Lung (tissue), 12 donors: ENCODE results near the gene MUC3A. TPM values are rescaled to one million over a fixed set of nuclear protein-coding genes. Genes with fewer than 3 reads are reported as not detected.

Experiments used
- ATAC-seq: fragments of 200-7000 bp; cut with Tn5 transposase; one replicate; pipeline ENCODE4 v1.9.1; 2020; ENCODE audit warnings: moderate number of reproducible peaks; ENCODE audit not compliant: insufficient read depth, low FRiP score
- DNase-seq, 3 donors: peaks; one replicate each; pipeline ENCODE4 v3.0.0-alpha.2; 2013 to 2017
- H3K27ac ChIP-seq, 2 donors: one replicate each; pipeline ENCODE4 v1.5.1; 2013; ENCODE audit warnings: mild to moderate bottlenecking in 2 of 2, moderate library complexity in 2 of 2, control low read depth in 1 of 2, inconsistent platforms in 1 of 2, low read depth in 1 of 2, low read length in 1 of 2
- H3K27me3 ChIP-seq, 3 donors: one replicate each; pipeline ENCODE4 v1.5.1; 2013; ENCODE audit warnings: low read length in 2 of 3; ENCODE audit not compliant: control insufficient read depth in 3 of 3, insufficient read depth in 3 of 3
- H3K36me3 ChIP-seq, 4 donors: one replicate each; pipeline ENCODE4 v1.5.1; 2013; ENCODE audit warnings: low read length in 4 of 4, mild to moderate bottlenecking in 1 of 4, moderate library complexity in 1 of 4; ENCODE audit not compliant: control insufficient read depth in 4 of 4, insufficient read depth in 4 of 4
- H3K4me1 ChIP-seq, 5 donors: one replicate each; pipeline ENCODE4 v1.5.1; 2013; ENCODE audit warnings: low read length in 5 of 5, mild to moderate bottlenecking in 2 of 5, moderate library complexity in 1 of 5; ENCODE audit not compliant: control insufficient read depth in 5 of 5, insufficient read depth in 5 of 5
- H3K4me3 ChIP-seq: one replicate; pipeline ENCODE4 v1.5.1; 2013; ENCODE audit warnings: mild to moderate bottlenecking, control low read depth, moderate library complexity
- H3K9ac ChIP-seq, 2 donors: one replicate each; pipeline ENCODE4 v1.5.1; 2013; ENCODE audit warnings: low read length in 2 of 2, control low read depth in 1 of 2; ENCODE audit not compliant: insufficient read depth in 1 of 2
- H3K9me3 ChIP-seq, 4 donors: one replicate each; pipeline ENCODE4 v1.5.1; 2013; ENCODE audit warnings: low read length in 3 of 4, mild to moderate bottlenecking in 1 of 4, moderate library complexity in 1 of 4; ENCODE audit not compliant: control insufficient read depth in 4 of 4, insufficient read depth in 3 of 4
- WGBS, 2 donors: extraction: QIAGEN DNeasy Blood & Tissue Kit; methylation state at CpG; one replicate each; pipeline ENCODE4 v1.1.7; 2013; 5-methylcytosine and 5-hydroxymethylcytosine counted together
- polyA plus RNA-seq, 2 donors: library from polyadenylated mRNA; stranded (reverse); fragments of 200-250 nt; gene quantifications; one replicate each; pipeline ENCODE4 v1.2.1, GENCODE V29; 2013
- total RNA-seq, 2 donors: library from RNA; depleted of rRNA in 1 of 2; stranded (reverse); fragments of >200 nt in 1 of 2; gene quantifications; one replicate each; pipeline ENCODE4 v1.2.1, GENCODE V29; 2014 to 2021
- TF ChIP-seq, protein P1 (sequence below): IDR thresholded peaks from 2 replicates; pipeline ENCODE4 v1.5.1; 2012; ENCODE audit warnings: mild to moderate bottlenecking; ENCODE audit errors: control extremely low read depth, extremely low read depth
- donor health status: control.
- donor health status: control.
- donor health status: Bipolar disorder and iron deficiency.
- donor health status: healthy.
- donor health status: DM: yes; HTN: yes; CAD: no.

The MUC3A gene
- total and polyA plus RNA-seq, 4 donors, result 0.53 to 5.5 (median 1.5) TPM

- Histone ChIP-seq H3K4me1 (no peaks in the 10 kb centered on the region), H3K27me3 (peaks cover 3 to 38% (median 6%) of the 10 kb centered on the region in 3 donors)
- WGBS, 2 donors, result 55 to 61% methylated on average over 7 of the region's 7 CpGs
These were observed 22.6 kb downstream of the MUC3A start for GRCh38 chr7:100972002-100972347.

GRCh38 chr7:100974021-100974420 lies 24.7 kb downstream of the MUC3A start:
- no peak overlapping the region for H3K27ac ChIP-seq
- ATAC-seq, result no peak
- H3K36me3 ChIP-seq, result no peaks in the 10 kb centered on the region
- DNase-seq, result no peak
- peaks cover 0 to 20% (median 3%) of the 10 kb centered on the region in 3 donors for H3K27me3 ChIP-seq
- no peak overlapping the region for H3K4me3 ChIP-seq
- peaks cover 0 to 2% (median 0%) of the 10 kb centered on the region in 4 donors for H3K9me3 ChIP-seq
- no peaks in the 10 kb centered on the region for H3K4me1 ChIP-seq
- WGBS, 2 donors, result 82 to 84% methylated on average over 2 of the region's 2 CpGs
- H3K9ac ChIP-seq, result no peak overlapping the region
- TF ChIP-seq, protein P1, sequence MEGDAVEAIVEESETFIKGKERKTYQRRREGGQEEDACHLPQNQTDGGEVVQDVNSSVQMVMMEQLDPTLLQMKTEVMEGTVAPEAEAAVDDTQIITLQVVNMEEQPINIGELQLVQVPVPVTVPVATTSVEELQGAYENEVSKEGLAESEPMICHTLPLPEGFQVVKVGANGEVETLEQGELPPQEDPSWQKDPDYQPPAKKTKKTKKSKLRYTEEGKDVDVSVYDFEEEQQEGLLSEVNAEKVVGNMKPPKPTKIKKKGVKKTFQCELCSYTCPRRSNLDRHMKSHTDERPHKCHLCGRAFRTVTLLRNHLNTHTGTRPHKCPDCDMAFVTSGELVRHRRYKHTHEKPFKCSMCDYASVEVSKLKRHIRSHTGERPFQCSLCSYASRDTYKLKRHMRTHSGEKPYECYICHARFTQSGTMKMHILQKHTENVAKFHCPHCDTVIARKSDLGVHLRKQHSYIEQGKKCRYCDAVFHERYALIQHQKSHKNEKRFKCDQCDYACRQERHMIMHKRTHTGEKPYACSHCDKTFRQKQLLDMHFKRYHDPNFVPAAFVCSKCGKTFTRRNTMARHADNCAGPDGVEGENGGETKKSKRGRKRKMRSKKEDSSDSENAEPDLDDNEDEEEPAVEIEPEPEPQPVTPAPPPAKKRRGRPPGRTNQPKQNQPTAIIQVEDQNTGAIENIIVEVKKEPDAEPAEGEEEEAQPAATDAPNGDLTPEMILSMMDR, result no peak

More at GRCh38 chr7:100972002-100972347, 22.6 kb downstream of the MUC3A start:
- Histone ChIP-seq H3K36me3 (no peaks in the 10 kb centered on the region), H3K9ac (no peak overlapping the region), H3K4me3 (no peak overlapping the region), H3K27ac (no peak overlapping the region), H3K9me3 (peaks cover 0 to 2% (median 0%) of the 10 kb centered on the region in 4 donors)
- no peak for DNase-seq
- TF ChIP-seq, protein P1, result no peak
- ATAC-seq, result no peak

GRCh38 chr7:100975371-100975821 lies 26.1 kb downstream of the MUC3A start:
- Histone ChIP-seq H3K4me1 (no peaks in the 10 kb centered on the region), H3K27ac (no peak overlapping the region), H3K4me3 (no peak overlapping the region), H3K27me3 (peaks cover 0 to 17% (median 0%) of the 10 kb centered on the region in 3 donors), H3K9me3 (peaks cover 0 to 2% (median 0%) of the 10 kb centered on the region in 4 donors), H3K36me3 (no peaks in the 10 kb centered on the region), H3K9ac (no peak overlapping the region)
- no peak for DNase-seq
- no peak for ATAC-seq
- WGBS, 2 donors, result 60 to 61% methylated on average over 3 of the region's 3 CpGs
- TF ChIP-seq, protein P1, result no peak

DNA sequence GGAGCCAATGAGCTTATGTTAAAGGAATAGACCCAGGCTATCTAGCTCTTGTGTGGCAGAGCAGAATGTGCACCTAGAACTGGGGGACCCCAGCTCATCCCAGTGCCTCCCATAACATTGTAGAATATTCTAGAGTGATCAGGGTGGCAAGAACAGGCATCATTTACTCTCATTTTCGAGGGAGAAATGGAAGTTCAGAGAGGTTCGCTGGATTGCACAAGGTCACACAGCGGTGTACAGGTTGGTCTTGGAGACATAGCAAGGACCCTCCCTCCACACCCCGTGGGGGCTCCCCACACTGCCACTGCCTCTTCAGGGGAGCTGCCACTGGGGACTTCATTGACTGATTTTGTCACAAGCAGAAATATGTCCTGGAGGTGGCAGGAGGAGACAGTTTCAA lies 29.0 kb downstream of the MUC3A start:
- Histone ChIP-seq H3K4me3 (no peak overlapping the region), H3K27me3 (no peaks in the 10 kb centered on the region), H3K9ac (no peak overlapping the region), H3K27ac (no peak overlapping the region), H3K9me3 (peaks cover 0 to 2% (median 0%) of the 10 kb centered on the region in 4 donors), H3K4me1 (no peaks in the 10 kb centered on the region), H3K36me3 (no peaks in the 10 kb centered on the region)
- DNase-seq, result no peak
- 78 to 89% methylated on average over 4 of the region's 4 CpGs for WGBS, 2 donors
- no peak for ATAC-seq
- TF ChIP-seq, protein P1, result no peak
